OCI-LY1 (cell line): ENCODE results near the gene HSF2BP.

Experiments
- EZH2 ChIP-seq: fragments of 200-600 bp; sonication (generic), shearing (Covaris generic); IDR thresholded peaks from 2 replicates; pipeline ENCODE4 v1.8.0; 2017; ENCODE audit warnings: borderline replicate concordance, mixed run types, mild to moderate bottlenecking, antibody characterized with exemption, low read length, moderate library complexity, mixed read lengths
- TF ChIP-seq, protein P1 (sequence below): fragments of 200-600 bp; sonication (generic), shearing (Covaris generic); IDR thresholded peaks from 2 replicates; pipeline ENCODE4 v1.5.1; 2017; ENCODE audit warnings: mild to moderate bottlenecking, antibody characterized with exemption, low read length, moderate library complexity, mixed read lengths

DNA sequence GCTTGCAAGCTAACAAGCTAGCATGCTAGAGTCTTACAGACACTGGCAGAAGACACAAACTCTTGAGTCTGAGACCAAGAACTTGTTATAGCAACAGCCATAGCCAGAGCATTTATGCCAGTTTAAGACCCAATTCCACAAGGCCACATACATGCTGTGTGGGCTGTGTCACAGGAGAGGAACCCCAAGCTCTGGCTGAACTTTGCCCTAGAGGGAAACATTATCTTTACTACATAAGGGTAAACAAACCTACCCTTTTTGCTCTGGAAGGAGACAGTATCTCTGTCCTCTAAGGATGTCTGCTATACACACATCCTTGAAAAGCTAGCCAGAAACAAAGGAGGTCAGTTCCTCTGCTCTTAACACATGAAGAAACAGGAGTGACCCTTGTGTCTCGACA is 70.3 kb downstream of the HSF2BP start:
- TF ChIP-seq, protein P1, sequence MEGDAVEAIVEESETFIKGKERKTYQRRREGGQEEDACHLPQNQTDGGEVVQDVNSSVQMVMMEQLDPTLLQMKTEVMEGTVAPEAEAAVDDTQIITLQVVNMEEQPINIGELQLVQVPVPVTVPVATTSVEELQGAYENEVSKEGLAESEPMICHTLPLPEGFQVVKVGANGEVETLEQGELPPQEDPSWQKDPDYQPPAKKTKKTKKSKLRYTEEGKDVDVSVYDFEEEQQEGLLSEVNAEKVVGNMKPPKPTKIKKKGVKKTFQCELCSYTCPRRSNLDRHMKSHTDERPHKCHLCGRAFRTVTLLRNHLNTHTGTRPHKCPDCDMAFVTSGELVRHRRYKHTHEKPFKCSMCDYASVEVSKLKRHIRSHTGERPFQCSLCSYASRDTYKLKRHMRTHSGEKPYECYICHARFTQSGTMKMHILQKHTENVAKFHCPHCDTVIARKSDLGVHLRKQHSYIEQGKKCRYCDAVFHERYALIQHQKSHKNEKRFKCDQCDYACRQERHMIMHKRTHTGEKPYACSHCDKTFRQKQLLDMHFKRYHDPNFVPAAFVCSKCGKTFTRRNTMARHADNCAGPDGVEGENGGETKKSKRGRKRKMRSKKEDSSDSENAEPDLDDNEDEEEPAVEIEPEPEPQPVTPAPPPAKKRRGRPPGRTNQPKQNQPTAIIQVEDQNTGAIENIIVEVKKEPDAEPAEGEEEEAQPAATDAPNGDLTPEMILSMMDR: no peak
- TF ChIP-seq EZH2: no peak
